Left lung (tissue), 10 donors: ENCODE data around the gene SHQ1. TPM values are rescaled to one million over a fixed set of nuclear protein-coding genes. Genes with fewer than 3 reads are reported as not detected.
"Not testable (repeated sequence)": the region's sequence is repeated elsewhere in the genome, so short reads cannot be mapped to it uniquely, and the experiment has no call there.

Experiments
- ATAC-seq: fragments of 200-7000 bp; cut with Tn5 transposase; one replicate; pipeline ENCODE4 v1.9.1; 2020; ENCODE audit warnings: moderate library complexity
- DNase-seq, 4 donors: peaks; one replicate each; pipeline ENCODE4 v3.0.0-alpha.2; 2013 to 2020
- H3K27ac ChIP-seq, 2 donors: fragments of 200-600 bp; sonication (generic) in 1 of 2; one replicate each; pipeline versions ENCODE4 v1.5.0 to v1.8.0; 2020 to 2021
- H3K27me3 ChIP-seq, 2 donors: fragments of 200-600 bp; sonication (generic) in 1 of 2; one replicate each; pipeline versions ENCODE4 v1.5.0 to v1.8.0; 2020 to 2021
- H3K36me3 ChIP-seq, 2 donors: fragments of 200-600 bp; sonication (generic) in 1 of 2; one replicate each; pipeline versions ENCODE4 v1.5.0 to v1.8.0; 2020 to 2021
- H3K4me1 ChIP-seq, 2 donors: fragments of 200-600 bp; one replicate each; pipeline ENCODE4 v1.8.0; 2021
- H3K4me3 ChIP-seq, 2 donors: fragments of 200-600 bp; sonication (generic) in 1 of 2; one replicate each; pipeline versions ENCODE4 v1.5.0 to v1.8.0; 2020 to 2021; ENCODE audit warnings: mild to moderate bottlenecking in 1 of 2
- H3K9me3 ChIP-seq, 2 donors: fragments of 200-600 bp; sonication (generic) in 1 of 2; one replicate each; pipeline versions ENCODE4 v1.5.0 to v1.8.0; 2020 to 2021
- intact Hi-C, 2 donors: fragments of 100-400 bp; cut with DNase I; formaldehyde crosslinking; loops; one replicate each; pipeline versions ENCODE4 v1.11.2 to v1.14.2; 2022
- polyA plus RNA-seq, 6 donors: library from polyadenylated mRNA; unstranded; fragments of 120-200 nt; gene quantifications; one replicate each; pipeline ENCODE4 v1.2.1, GENCODE V29; 2013; ENCODE audit not compliant: insufficient read length in 6 of 6
- total RNA-seq, 2 donors: library from RNA; stranded (reverse); fragmentation: NEBNext Ultra II Directional; extraction: Animal tissue kit (Norgen Biotek cat#: 25700); gene quantifications; one replicate each; pipeline ENCODE4 v1.2.1, GENCODE V29; 2021
- TF ChIP-seq, protein P1 (sequence below), 2 donors: fragments of 200-600 bp; sonication (generic) in 1 of 2; IDR thresholded peaks; one replicate each; pipeline versions ENCODE4 v1.5.0 to v1.8.0; 2021; ENCODE audit warnings: antibody characterized with exemption in 2 of 2
- donor health status: DM: no; HTN: yes; CAD: no.
- donor health status: DM: no; HTN: no; CAD: no.

The SHQ1 gene
- total and polyA plus RNA-seq, 8 donors: 18.3 to 25.7 (median 21.1) TPM

DNA sequence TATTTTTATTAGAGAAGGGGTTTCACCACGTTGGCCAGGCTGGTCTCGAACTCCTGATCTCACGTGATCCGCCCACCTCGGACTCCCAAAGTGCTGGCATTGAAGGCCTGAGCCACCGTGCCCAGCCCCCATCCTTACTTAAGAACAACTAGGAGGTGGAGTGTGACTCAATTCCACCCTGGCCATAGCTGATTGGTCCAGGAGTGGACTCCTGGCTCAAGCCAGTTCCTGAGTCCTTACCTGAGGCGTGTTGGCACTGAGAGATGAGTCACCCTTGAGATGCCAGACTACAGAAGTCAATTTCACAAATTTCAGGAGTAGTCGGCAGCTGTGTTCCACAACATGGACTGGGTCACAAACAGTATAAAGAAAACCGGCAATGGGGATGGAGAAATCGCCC is 124.2 kb downstream of the SHQ1 start:
- Histone ChIP-seq H3K4me3 (no peak overlapping the region), H3K4me1 (no peaks in the 10 kb centered on the region), H3K9me3 (no peaks in the 10 kb centered on the region), H3K27ac (no peak overlapping the region), H3K36me3 (no peaks in the 10 kb centered on the region), H3K27me3 (no peaks in the 10 kb centered on the region)
- no peak for DNase-seq
- intact Hi-C loops: no loop called here
- TF ChIP-seq, protein P1, sequence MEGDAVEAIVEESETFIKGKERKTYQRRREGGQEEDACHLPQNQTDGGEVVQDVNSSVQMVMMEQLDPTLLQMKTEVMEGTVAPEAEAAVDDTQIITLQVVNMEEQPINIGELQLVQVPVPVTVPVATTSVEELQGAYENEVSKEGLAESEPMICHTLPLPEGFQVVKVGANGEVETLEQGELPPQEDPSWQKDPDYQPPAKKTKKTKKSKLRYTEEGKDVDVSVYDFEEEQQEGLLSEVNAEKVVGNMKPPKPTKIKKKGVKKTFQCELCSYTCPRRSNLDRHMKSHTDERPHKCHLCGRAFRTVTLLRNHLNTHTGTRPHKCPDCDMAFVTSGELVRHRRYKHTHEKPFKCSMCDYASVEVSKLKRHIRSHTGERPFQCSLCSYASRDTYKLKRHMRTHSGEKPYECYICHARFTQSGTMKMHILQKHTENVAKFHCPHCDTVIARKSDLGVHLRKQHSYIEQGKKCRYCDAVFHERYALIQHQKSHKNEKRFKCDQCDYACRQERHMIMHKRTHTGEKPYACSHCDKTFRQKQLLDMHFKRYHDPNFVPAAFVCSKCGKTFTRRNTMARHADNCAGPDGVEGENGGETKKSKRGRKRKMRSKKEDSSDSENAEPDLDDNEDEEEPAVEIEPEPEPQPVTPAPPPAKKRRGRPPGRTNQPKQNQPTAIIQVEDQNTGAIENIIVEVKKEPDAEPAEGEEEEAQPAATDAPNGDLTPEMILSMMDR (IDR thresholded peaks at IDR 0.05): no peak
- peak; percentile 39 for ATAC-seq

DNA sequence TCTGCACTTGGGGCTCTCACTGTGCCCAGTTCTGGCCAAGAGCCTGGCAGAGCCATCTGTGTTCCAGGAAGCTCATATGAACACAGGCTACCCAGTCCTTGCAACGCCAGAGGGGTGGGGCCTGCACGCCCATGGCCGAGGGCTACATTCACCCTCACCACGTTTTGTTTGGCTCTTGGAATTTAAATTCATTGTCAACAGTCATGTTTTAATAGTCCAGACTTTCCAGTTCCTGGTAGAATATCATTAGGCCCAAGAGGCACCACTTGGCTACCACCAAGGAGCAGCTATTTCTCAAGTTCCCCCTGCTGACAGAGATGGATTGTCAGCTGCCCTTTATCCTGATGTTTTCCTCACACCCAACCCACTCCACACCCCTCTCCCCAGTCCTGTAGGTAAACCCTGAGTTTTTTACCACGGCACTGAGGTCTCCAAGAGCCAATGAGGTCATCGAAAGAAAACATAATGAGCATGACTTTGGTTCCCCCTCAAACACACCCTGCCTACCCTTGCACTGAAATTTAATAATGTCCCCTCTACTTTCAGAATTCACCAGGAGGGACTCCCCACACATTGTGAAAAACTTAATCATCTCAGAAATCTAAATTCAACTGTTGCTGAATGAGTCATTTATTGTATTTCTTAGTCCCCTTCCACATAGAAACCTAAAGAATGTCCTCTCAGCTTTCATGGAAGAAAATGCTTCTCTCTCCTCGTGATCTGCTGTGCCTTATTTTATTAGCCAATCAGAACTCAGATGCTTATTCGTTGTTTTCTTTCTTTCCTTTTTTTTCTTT is 125.1 kb downstream of the SHQ1 start:
- Histone ChIP-seq H3K27me3 (no peaks in the 10 kb centered on the region), H3K36me3 (no peaks in the 10 kb centered on the region), H3K27ac (no peak overlapping the region), H3K4me1 (no peaks in the 10 kb centered on the region), H3K9me3 (no peaks in the 10 kb centered on the region), H3K4me3 (no peak overlapping the region)
- DNase-seq: no peak
- TF ChIP-seq, protein P1 (IDR thresholded peaks at IDR 0.05): no peak
- peak; percentile 72 for ATAC-seq
- intact Hi-C loops: no loop called here

DNA sequence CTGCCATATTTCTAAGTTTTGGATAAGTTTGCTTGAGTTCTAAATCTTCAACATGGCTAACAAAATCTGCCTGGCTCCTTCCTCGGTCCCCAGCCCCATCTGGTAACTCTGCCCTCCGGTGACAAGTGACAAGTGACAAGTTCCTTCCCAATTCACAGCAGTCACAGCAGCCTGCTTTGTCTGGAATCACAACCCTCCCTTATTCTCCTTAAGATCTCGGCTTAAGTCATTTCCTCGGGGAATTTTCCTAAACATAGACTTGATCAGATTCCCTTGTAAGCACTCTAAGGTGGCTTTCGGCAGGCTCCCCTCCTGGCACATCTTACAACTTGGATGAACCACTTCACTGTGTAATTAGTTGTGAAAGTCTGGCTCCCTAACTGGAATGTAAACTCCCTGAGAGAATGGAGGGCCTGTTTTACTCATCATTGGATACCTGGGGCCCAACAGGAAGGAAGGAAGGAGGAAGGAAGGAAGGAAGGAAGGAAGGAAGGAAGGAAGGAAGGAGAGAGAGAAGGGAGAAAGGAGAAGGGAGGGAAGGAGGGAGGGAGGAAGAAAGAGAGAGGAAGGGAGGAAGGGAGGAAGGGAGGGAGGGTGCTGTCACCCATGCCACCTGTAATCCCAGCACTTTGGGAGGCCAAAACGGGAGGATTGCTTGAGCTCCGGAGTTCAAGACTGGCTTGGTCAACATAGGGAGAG is 126.4 kb downstream of the SHQ1 start:
- no peaks in the 10 kb centered on the region for H3K9me3 ChIP-seq
- intact Hi-C loops: no loop called here
- no peak overlapping the region for H3K4me3 ChIP-seq
- ATAC-seq (no peak), DNase-seq (no peak)
- TF ChIP-seq, protein P1 (IDR thresholded peaks at IDR 0.05): no peak
- H3K27me3 ChIP-seq: no peaks in the 10 kb centered on the region
- H3K27ac ChIP-seq: no peak overlapping the region
- H3K4me1 ChIP-seq: no peaks in the 10 kb centered on the region
- H3K36me3 ChIP-seq: no peaks in the 10 kb centered on the region

DNA sequence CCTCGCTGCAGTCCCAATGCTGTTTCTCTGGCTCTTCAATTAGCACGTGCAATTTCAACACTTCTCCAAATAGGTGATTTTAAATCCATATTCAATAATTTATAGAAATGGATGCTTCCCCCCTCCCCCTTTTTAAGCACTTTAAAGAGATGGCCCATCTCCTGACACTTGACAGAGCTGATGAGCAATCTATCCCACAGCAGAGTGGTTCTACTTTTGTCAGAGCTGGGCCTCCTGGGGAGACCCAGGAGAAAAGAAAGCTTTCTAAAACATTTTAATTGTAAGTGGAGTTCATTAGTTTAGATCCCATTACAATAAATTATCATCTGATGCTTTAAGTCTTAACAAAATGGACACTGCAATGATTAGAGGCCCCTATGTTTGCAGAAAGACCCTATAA is 127.7 kb downstream of the SHQ1 start:
- H3K27ac ChIP-seq: no peak overlapping the region
- no peak overlapping the region for H3K4me3 ChIP-seq
- H3K27me3 ChIP-seq: no peaks in the 10 kb centered on the region
- ATAC-seq: no peak
- H3K4me1 ChIP-seq: no peaks in the 10 kb centered on the region
- H3K36me3 ChIP-seq: no peaks in the 10 kb centered on the region
- TF ChIP-seq, protein P1 (IDR thresholded peaks at IDR 0.05): no peak
- H3K9me3 ChIP-seq: peaks cover 0 to 11% of the 10 kb centered on the region in 2 donors
- intact Hi-C loops: no loop called here
- no peak for DNase-seq

DNA sequence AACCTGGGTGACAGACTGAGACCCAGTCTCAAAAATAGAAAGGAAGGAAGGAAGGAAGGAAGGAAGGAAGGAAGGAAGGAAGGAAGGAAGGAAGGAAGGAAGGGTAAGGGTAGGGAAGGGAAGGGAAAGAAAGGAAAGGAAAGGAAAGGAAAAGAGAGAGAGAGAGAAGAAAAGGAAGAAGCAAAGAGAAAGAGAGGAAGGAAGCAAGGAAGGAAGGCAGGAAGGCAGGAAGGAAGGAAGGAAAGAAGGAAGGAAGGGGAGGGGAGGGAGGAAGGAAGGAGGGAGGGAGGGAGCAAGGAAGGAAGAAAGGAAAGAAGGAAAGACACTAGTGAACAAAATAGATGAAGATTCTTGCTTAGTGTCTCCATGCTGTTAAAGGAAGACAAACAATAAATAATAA is 129.1 kb downstream of the SHQ1 start:
- Histone ChIP-seq H3K4me3 (no peak overlapping the region), H3K9me3 (peaks cover 0 to 13% of the 10 kb centered on the region in 2 donors), H3K4me1 (no peaks in the 10 kb centered on the region), H3K27me3 (no peaks in the 10 kb centered on the region), H3K36me3 (no peaks in the 10 kb centered on the region), H3K27ac (no peak overlapping the region)
- ATAC-seq (no peak), DNase-seq (no peak)
- TF ChIP-seq, protein P1 (IDR thresholded peaks at IDR 0.05): no peak
- intact Hi-C loops: no loop called here

DNA sequence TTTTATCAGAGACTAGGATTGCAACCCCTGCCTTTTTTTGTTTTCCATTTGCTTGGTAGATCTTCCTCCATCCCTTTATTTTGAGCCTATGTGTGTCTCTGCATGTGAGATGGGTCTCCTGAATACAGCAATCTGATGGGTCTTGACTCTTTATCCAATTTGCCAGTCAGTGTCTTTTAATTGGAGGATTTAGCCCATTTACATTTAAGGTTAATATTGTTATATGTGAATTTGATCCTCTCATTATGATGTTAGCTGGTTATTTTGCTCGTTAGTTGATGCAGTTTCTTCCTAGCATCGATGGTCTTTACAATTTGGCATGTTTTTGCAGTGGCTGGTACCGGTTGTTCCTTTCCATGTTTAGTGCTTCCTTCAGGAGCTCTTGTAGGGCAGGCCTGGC is 134.1 kb downstream of the SHQ1 start:
- H3K4me1 ChIP-seq, DNase-seq, H3K36me3 ChIP-seq, intact Hi-C loops, H3K4me3 ChIP-seq, H3K27me3 ChIP-seq, H3K27ac ChIP-seq, ATAC-seq: not testable (repeated sequence)
- peaks cover 0 to 13% of the 10 kb centered on the region in 2 donors for H3K9me3 ChIP-seq

DNA sequence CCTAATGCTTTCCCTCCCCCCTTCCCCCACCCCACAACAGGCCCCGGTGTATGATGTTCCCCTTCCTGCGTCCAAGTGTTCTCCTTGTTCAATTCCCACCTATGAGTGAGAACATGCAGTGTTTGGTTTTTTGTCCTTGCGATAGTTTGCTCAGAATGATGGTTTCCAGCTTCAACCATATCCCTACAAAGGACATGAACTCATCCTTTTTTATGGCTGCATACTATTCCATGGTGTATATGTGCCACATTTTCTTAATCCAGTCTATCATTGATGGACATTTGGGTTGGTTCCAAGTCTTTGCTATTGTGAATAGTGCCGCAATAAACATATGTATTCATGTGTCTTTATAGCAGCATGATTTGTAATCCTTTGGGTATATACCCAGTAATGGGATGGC is 137.8 kb downstream of the SHQ1 start:
- H3K9me3 ChIP-seq, ATAC-seq, DNase-seq, intact Hi-C loops, H3K27me3 ChIP-seq, H3K27ac ChIP-seq, H3K4me3 ChIP-seq, H3K36me3 ChIP-seq, H3K4me1 ChIP-seq: not testable (repeated sequence)
